Osteoblast (primary cell): Measurements from ENCODE around the gene DGKD. TPM values are rescaled to one million over a fixed set of nuclear protein-coding genes. Genes with fewer than 3 reads are reported as not detected.
A peak's percentile ranks its signal among the peaks of the same experiment; 100 is the strongest.
"Not testable (repeated sequence)": the region's sequence is repeated elsewhere in the genome, so short reads cannot be mapped to it uniquely, and the experiment has no call there.

Experiments used
- DNase-seq: peaks from one replicate; pipeline ENCODE4 v3.0.0; 2011; ENCODE audit warnings: low spot score, mixed read lengths; ENCODE audit not compliant: insufficient read length; ENCODE audit errors: missing footprints
- H2AFZ ChIP-seq: 2 replicates; pipeline ENCODE4 v1.6.0; 2011; ENCODE audit warnings: mild to moderate bottlenecking, low read length
- H3K27ac ChIP-seq: 2 replicates; pipeline ENCODE4 v1.5.1; 2011; ENCODE audit warnings: mild to moderate bottlenecking, low read depth, low read length, moderate library complexity
- H3K27me3 ChIP-seq: 2 replicates; pipeline ENCODE4 v1.6.0; 2012; ENCODE audit warnings: mild to moderate bottlenecking, control low read depth, inconsistent platforms, low read length, moderate library complexity; ENCODE audit not compliant: insufficient read depth
- H3K36me3 ChIP-seq: 2 replicates; pipeline ENCODE4 v1.5.1; 2011; ENCODE audit warnings: mild to moderate bottlenecking, low read length, control low read depth, moderate library complexity; ENCODE audit not compliant: insufficient read depth
- H3K4me1 ChIP-seq: 2 replicates; pipeline ENCODE4 v1.5.1; 2011; ENCODE audit warnings: mild to moderate bottlenecking, low read length, control low read depth, moderate library complexity; ENCODE audit not compliant: insufficient read depth
- H3K4me2 ChIP-seq: 2 replicates; pipeline ENCODE4 v1.6.0; 2011; ENCODE audit warnings: mild to moderate bottlenecking, low read length; ENCODE audit not compliant: insufficient read depth
- H3K4me3 ChIP-seq: fragments of 200-600 bp; sonication (generic); 3 replicates; pipeline ENCODE4 v1.5.1; 2012; ENCODE audit warnings: mild to moderate bottlenecking, low read length, inconsistent platforms; ENCODE audit not compliant: insufficient read depth
- H3K79me2 ChIP-seq: 2 replicates; pipeline ENCODE4 v1.6.0; 2012; ENCODE audit warnings: mild to moderate bottlenecking, low read length, control low read depth, inconsistent platforms; ENCODE audit not compliant: insufficient read depth
- H3K9me3 ChIP-seq: 2 replicates; pipeline ENCODE4 v1.5.1; 2011; ENCODE audit warnings: low read depth, low read length, control low read depth
- H4K20me1 ChIP-seq: 2 replicates; pipeline ENCODE4 v1.6.0; 2012; ENCODE audit warnings: mild to moderate bottlenecking, low read length, control low read depth; ENCODE audit not compliant: insufficient read depth
- CTCF ChIP-seq: IDR thresholded peaks from 2 replicates; pipeline ENCODE4 v1.5.1; 2011; ENCODE audit warnings: mild to moderate bottlenecking, low read depth, low read length, moderate library complexity; ENCODE audit errors: extremely low read depth
- total RNA-seq: library from RNA; depleted of rRNA; stranded (reverse); fragments of >200 nt; gene quantifications from 2 replicates; pipeline ENCODE4 v1.2.3, GENCODE V29; 2012

The DGKD gene
- total RNA-seq, 1 donor: 6.5 TPM

- Histone ChIP-seq H3K4me3 (no peak overlapping the region), H2AFZ (no peak overlapping the region), H3K4me2 (no peak overlapping the region), H3K27ac (no peak overlapping the region), H3K79me2 (no peaks in the 10 kb centered on the region), H4K20me1 (no peaks in the 10 kb centered on the region), H3K9me3 (no peaks in the 10 kb centered on the region), H3K4me1 (no peaks in the 10 kb centered on the region), H3K27me3 (peaks cover 13% of the 10 kb centered on the region), H3K36me3 (no peaks in the 10 kb centered on the region)
- no peak for TF ChIP-seq CTCF
- DNase-seq: peak; percentile 36
Measured at GRCh38 chr2:233331536-233331935, 22.8 kb upstream of the DGKD start.

GRCh38 chr2:233332125-233332524 is 22.2 kb upstream of the DGKD start:
- Histone ChIP-seq H3K4me1 (no peaks in the 10 kb centered on the region), H3K4me2 (no peak overlapping the region), H3K4me3 (no peak overlapping the region), H3K27me3 (peaks cover 17% of the 10 kb centered on the region), H2AFZ (no peak overlapping the region), H3K9me3 (no peaks in the 10 kb centered on the region), H3K36me3 (no peaks in the 10 kb centered on the region), H3K79me2 (no peaks in the 10 kb centered on the region), H3K27ac (no peak overlapping the region), H4K20me1 (no peaks in the 10 kb centered on the region)
- no peak for DNase-seq
- TF ChIP-seq CTCF: no peak

- Histone ChIP-seq H3K4me3 (no peak overlapping the region), H4K20me1 (no peaks in the 10 kb centered on the region), H3K27me3 (peaks cover 20% of the 10 kb centered on the region), H3K4me2 (no peak overlapping the region), H3K9me3 (no peaks in the 10 kb centered on the region), H3K27ac (no peak overlapping the region), H2AFZ (no peak overlapping the region), H3K36me3 (no peaks in the 10 kb centered on the region), H3K79me2 (no peaks in the 10 kb centered on the region), H3K4me1 (no peaks in the 10 kb centered on the region)
- DNase-seq: peak; percentile 1
- no peak for TF ChIP-seq CTCF
Measured at GRCh38 chr2:233334915-233335314, 19.4 kb upstream of the DGKD start.

- not testable (repeated sequence) for DNase-seq, H3K4me2 ChIP-seq, H3K79me2 ChIP-seq, H3K36me3 ChIP-seq, H3K9me3 ChIP-seq, H3K4me1 ChIP-seq, H3K4me3 ChIP-seq, H2AFZ ChIP-seq, H4K20me1 ChIP-seq, H3K27ac ChIP-seq
- H3K27me3 ChIP-seq: peaks cover 23% of the 10 kb centered on the region
Measured at GRCh38 chr2:233336091-233336490, 18.2 kb upstream of the DGKD start.

GRCh38 chr2:233336541-233336940 is 17.8 kb upstream of the DGKD start:
- Histone ChIP-seq H3K4me3 (no peak overlapping the region), H3K4me2 (no peak overlapping the region), H3K36me3 (no peaks in the 10 kb centered on the region), H3K9me3 (no peaks in the 10 kb centered on the region), H2AFZ (no peak overlapping the region), H4K20me1 (no peaks in the 10 kb centered on the region), H3K27ac (no peak overlapping the region), H3K79me2 (no peaks in the 10 kb centered on the region), H3K27me3 (peaks cover 23% of the 10 kb centered on the region), H3K4me1 (no peaks in the 10 kb centered on the region)
- DNase-seq: peak; percentile 59
- no peak for TF ChIP-seq CTCF
